SJSA1 (cell line): ENCODE measurements around the gene ADI1. TPM values are rescaled to one million over a fixed set of nuclear protein-coding genes. Genes with fewer than 3 reads are reported as not detected.

Experiments used
- DNase-seq, 2 experiments: peaks; one replicate each; pipeline ENCODE4 v3.0.0-alpha.2; 2015 to 2020; ENCODE audit warnings: low spot score in 2 of 2, low read depth in 1 of 2
- H3K27ac ChIP-seq: fragments of 250-450 bp; sonication (Bioruptor Pico); 2 replicates; pipeline ENCODE4 v1.5.1; 2020; ENCODE audit warnings: mild to moderate bottlenecking, moderate library complexity
- H3K27me3 ChIP-seq: fragments of 250-450 bp; sonication (Bioruptor Pico); replicated peaks from 2 replicates; pipeline ENCODE4 v1.5.1; 2020; ENCODE audit warnings: mild to moderate bottlenecking, moderate library complexity
- H3K36me3 ChIP-seq: fragments of 250-450 bp; sonication (Bioruptor Pico); 2 replicates; pipeline ENCODE4 v1.5.1; 2020; ENCODE audit warnings: mild to moderate bottlenecking
- H3K4me1 ChIP-seq: fragments of 250-450 bp; sonication (Bioruptor Pico); replicated peaks from 2 replicates; pipeline ENCODE4 v1.6.1; 2021; ENCODE audit warnings: mild to moderate bottlenecking
- H3K4me3 ChIP-seq: fragments of 250-450 bp; sonication (Bioruptor Pico); 2 replicates; pipeline ENCODE4 v1.5.1; 2020; ENCODE audit warnings: mild to moderate bottlenecking
- H3K9me3 ChIP-seq: fragments of 250-450 bp; sonication (Bioruptor Pico); replicated peaks from 2 replicates; pipeline ENCODE4 v1.5.1; 2020; ENCODE audit warnings: mild to moderate bottlenecking
- total RNA-seq: library from RNA; depleted of rRNA; stranded (reverse); fragments of >200 nt; shearing (Covaris generic); gene quantifications from 2 replicates; pipeline ENCODE4 v1.2.3, GENCODE V29; 2014

ADI1 gene
- total RNA-seq, 1 experiment from 2014 or later: 78.2 TPM

DNA sequence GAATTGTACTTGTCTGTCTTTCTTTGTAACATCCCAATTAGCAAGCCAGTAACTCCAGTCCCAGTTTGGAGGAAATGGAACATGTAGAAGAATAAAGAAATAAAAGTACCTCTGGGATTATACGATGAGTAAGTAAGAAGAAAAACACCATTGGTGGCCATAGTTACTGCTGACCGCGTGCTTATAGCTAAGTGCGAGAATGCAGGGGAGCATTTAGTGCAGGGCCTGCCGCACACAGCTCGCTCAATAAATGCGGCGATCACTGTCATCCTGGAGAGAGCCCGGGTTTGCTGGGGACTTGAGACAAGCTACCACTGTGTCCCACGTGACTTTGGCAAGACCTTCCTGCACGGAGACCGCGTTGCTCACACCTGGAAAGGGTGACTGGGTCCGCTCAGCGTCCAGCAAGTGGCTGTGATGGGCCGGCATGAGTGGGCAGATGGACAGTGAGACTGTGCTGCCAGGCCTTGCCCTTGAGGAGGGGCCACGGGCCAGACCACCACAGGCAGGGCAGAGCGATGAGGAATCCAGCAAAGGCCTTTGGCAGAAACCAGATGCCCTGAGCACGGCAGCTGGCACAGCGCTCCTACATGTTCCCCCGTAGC lies 54.8 kb downstream of the ADI1 start:
- peaks cover 30% of the 10 kb centered on the region for H3K4me1 ChIP-seq
- H3K27ac ChIP-seq: peak overlapping the region; percentile 92; the same call in 1 of the 2 replicates
- peaks cover 47% of the 10 kb centered on the region for H3K36me3 ChIP-seq
- DNase-seq: no peak
- no peaks in the 10 kb centered on the region for H3K9me3 ChIP-seq
- H3K4me3 ChIP-seq: no peak overlapping the region
- H3K27me3 ChIP-seq: no peaks in the 10 kb centered on the region

DNA sequence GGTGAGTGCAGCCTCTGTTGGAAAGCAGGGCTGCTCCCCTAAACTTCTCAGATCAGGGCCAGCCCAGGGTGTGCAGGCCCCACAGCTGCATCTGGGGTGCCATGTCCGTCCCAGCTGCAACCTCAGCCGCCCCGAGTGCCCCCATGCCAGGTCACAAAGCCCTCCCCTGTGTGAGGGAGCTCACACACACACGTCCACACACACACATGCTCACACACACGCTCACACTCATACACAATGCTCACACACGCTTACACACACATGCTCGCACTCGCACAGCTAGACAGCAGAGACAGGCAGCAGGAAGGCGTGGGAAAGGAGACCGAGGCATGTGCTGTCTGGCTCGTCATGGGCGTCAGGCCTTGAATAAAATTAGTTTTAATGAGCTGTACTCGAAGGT lies 55.4 kb downstream of the ADI1 start:
- peaks cover 46% of the 10 kb centered on the region for H3K36me3 ChIP-seq
- no peaks in the 10 kb centered on the region for H3K9me3 ChIP-seq
- H3K4me3 ChIP-seq: no peak overlapping the region
- H3K4me1 ChIP-seq: peaks cover 30% of the 10 kb centered on the region
- no peaks in the 10 kb centered on the region for H3K27me3 ChIP-seq
- DNase-seq: no peak
- H3K27ac ChIP-seq: no peak overlapping the region

- H3K36me3 ChIP-seq: peaks cover 41% of the 10 kb centered on the region
- DNase-seq: no peak
- no peaks in the 10 kb centered on the region for H3K27me3 ChIP-seq
- no peaks in the 10 kb centered on the region for H3K9me3 ChIP-seq
- H3K27ac ChIP-seq: no peak overlapping the region
- peaks cover 30% of the 10 kb centered on the region for H3K4me1 ChIP-seq
- no peak overlapping the region for H3K4me3 ChIP-seq
Observed at GRCh38 chr2:3463186-3463835, 56.0 kb downstream of the ADI1 start.

GRCh38 chr2:3462493-3463104 lies 56.7 kb downstream of the ADI1 start:
- Histone ChIP-seq H3K9me3 (no peaks in the 10 kb centered on the region), H3K27me3 (no peaks in the 10 kb centered on the region)

DNA sequence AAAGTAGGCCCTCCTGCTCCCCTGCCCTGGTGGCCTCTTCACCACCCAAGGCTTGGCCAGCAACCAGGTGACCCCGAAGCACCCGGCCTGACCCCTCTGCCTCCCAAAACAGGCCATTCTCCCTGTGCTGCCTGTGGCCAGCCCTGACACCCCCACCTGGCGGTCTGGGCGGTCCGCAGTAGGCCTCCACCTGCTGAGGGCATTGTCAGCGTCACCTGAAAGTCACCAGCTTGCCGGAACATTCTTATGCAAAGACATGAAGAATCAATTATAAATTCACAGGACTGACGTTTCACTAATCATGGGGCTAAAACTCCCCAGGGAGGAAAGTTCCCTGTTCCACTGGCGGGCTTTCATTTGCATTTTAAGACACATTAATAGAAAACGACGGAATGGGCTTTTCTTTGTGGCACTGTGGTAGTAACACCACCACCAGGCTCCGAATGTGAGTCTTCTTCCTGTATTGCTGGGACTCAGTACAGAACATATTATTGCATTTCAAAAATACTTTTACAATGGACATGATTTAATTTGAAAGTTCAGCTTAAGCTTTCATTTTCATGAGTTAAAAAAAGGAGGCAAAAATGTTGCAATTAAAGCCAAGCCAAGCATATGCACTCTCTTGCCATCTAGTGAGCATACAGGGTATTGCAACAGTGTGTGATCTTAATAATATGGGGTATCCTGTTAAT lies 57.4 kb downstream of the ADI1 start:
- no peaks in the 10 kb centered on the region for H3K27me3 ChIP-seq
- peaks cover 31% of the 10 kb centered on the region for H3K36me3 ChIP-seq
- peak in 1 of 2 experiments; percentile 54 for DNase-seq
- no peaks in the 10 kb centered on the region for H3K9me3 ChIP-seq
- H3K4me1 ChIP-seq: peaks cover 27% of the 10 kb centered on the region
- H3K27ac ChIP-seq: no peak overlapping the region
- no peak overlapping the region for H3K4me3 ChIP-seq

More at GRCh38 chr2:3462493-3463104, 56.7 kb downstream of the ADI1 start:
- Histone ChIP-seq H3K36me3 (peaks cover 36% of the 10 kb centered on the region), H3K4me1 (peaks cover 30% of the 10 kb centered on the region), H3K27ac (no peak overlapping the region), H3K4me3 (no peak overlapping the region)
- DNase-seq: no peak

GRCh38 chr2:3460831-3461800 lies 58.2 kb downstream of the ADI1 start:
- DNase-seq: peak in 1 of 2 experiments; percentile 31
- H3K4me3 ChIP-seq: no peak overlapping the region
- H3K9me3 ChIP-seq: no peaks in the 10 kb centered on the region
- H3K27me3 ChIP-seq: no peaks in the 10 kb centered on the region
- H3K4me1 ChIP-seq: peaks cover 19% of the 10 kb centered on the region
- no peak overlapping the region for H3K27ac ChIP-seq
- peaks cover 33% of the 10 kb centered on the region for H3K36me3 ChIP-seq

GRCh38 chr2:3460156-3460555 lies 59.2 kb downstream of the ADI1 start:
- Histone ChIP-seq H3K36me3 (peaks cover 39% of the 10 kb centered on the region), H3K4me3 (no peak overlapping the region), H3K27me3 (no peaks in the 10 kb centered on the region), H3K4me1 (peaks cover 9% of the 10 kb centered on the region), H3K27ac (no peak overlapping the region), H3K9me3 (no peaks in the 10 kb centered on the region)
- no peak for DNase-seq

DNA sequence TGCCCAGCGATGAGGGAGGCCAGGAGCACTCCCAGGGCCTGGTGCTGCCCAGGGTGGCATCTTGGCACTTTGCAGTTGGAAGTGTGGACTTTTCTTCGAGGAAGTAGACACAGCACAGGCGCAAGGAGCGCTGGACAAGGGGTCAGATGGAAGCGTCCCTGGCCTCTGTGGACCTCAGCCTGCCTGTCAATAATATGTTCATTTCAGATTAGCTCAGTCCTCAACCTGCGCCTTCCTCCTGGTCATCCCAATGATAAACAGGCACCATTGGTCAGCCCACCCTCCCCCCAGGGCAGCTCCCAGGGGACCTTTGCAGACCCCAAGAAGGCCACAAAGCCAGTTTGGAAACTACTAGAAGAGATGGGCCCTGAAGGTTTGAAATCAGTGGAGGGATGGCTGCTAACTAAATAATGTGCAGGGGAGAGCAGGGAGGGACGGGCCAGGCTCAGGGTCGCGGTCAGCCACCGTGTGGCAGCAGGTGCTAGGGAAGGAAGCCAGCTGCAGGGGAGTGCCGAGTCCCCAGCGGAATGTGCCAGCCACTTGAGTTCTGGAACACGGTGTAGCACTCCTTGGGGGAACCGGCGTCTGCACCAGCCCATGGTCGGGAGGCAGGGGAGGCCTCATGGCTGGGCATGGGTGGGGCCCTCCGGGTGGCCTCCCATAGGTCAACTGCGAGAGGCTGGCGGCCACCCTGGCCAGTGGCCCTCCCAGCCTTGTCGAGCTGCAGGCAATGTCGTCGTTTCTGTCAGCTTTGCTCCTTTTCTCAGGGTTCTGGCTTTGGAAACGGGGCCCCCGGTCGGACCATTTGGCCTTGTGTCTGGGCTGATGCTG lies 59.9 kb downstream of the ADI1 start:
- H3K27me3 ChIP-seq: no peaks in the 10 kb centered on the region
- peaks cover 40% of the 10 kb centered on the region for H3K36me3 ChIP-seq
- peak in 1 of 2 experiments; percentile 35 for DNase-seq
- H3K4me1 ChIP-seq: peaks cover 1% of the 10 kb centered on the region
- no peak overlapping the region for H3K4me3 ChIP-seq
- no peak overlapping the region for H3K27ac ChIP-seq
- no peaks in the 10 kb centered on the region for H3K9me3 ChIP-seq

GRCh38 chr2:3458396-3459184 lies 60.7 kb downstream of the ADI1 start:
- Histone ChIP-seq H3K27me3 (no peaks in the 10 kb centered on the region), H3K27ac (no peak overlapping the region), H3K4me3 (no peak overlapping the region), H3K4me1 (no peaks in the 10 kb centered on the region), H3K9me3 (no peaks in the 10 kb centered on the region), H3K36me3 (peaks cover 35% of the 10 kb centered on the region)
- no peak for DNase-seq

DNA sequence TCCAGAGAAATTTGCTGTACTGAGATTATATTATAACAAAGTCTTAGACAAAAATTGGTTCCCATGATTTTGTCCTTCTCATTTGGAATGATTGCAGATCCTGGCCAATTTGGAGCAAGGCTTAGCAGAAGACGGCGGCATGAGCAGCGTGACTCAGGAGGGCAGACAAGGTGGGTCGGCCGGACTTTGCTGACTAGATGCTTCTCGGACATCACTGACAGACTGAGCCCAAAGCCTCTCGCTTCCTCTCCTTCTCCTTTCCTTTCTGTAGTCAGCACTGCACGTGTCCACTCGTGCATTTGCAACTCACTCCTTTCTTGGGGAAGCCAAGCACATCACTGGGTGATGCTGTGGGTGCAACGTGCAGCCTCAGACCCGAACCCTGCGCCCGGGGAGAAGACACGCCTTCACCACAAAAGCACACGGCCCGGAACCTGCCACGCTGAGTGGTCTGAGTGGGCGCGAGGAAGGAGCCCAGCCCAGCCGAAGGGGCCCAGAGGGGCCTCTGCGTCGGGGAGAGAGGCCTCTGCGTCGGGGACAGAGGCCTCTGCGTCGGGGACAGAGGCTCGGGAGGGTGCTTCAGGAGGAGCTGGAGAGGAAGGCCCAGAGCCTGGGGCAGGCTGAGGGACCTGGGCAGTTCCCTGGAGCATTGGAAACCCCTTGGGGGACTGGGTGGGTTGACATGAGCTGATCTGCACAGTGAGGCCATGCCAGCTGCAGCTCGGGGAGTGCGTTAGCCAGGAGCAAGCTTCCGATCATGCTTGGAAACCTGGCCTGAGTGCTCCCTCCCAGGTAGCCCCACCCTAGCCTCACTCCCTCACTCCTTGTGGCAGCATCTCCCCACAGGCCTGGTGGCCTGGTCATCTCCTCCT lies 61.6 kb downstream of the ADI1 start:
- H3K27me3 ChIP-seq: no peaks in the 10 kb centered on the region
- peak in 1 of 2 experiments; percentile 33 for DNase-seq
- H3K27ac ChIP-seq: no peak overlapping the region
- no peaks in the 10 kb centered on the region for H3K4me1 ChIP-seq
- H3K36me3 ChIP-seq: peaks cover 30% of the 10 kb centered on the region
- H3K4me3 ChIP-seq: no peak overlapping the region
- H3K9me3 ChIP-seq: no peaks in the 10 kb centered on the region

- H3K27me3 ChIP-seq: no peaks in the 10 kb centered on the region
- DNase-seq: peak in 1 of 2 experiments; percentile 21
- H3K27ac ChIP-seq: no peak overlapping the region
- H3K4me3 ChIP-seq: no peak overlapping the region
- no peaks in the 10 kb centered on the region for H3K9me3 ChIP-seq
- H3K36me3 ChIP-seq: peaks cover 28% of the 10 kb centered on the region
- no peaks in the 10 kb centered on the region for H3K4me1 ChIP-seq
Observed at GRCh38 chr2:3456125-3456524, 63.2 kb downstream of the ADI1 start.
